ENCODE measurements around the gene ANO2.

DNA sequence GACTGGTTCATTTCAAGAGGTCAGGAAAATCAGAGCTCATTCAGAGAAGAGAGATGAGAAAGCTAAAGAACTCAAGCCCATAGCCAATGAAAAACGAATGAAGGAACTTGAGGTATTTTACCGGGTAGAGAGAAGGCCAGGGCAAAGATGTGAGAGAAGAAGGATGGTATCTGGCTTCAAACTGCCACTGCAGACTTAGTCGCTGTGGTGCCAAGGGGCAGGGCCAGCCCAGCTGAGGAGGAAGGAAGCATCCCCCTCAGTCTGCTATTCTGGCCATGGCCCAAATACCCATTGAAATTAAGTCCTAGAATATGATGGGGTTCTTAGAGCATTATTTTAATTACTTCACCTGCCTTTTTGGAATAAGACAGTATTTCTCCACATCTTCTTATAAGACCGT is 69.2 kb downstream of the ANO2 start:
- TF ChIP-seq, protein P1, sequence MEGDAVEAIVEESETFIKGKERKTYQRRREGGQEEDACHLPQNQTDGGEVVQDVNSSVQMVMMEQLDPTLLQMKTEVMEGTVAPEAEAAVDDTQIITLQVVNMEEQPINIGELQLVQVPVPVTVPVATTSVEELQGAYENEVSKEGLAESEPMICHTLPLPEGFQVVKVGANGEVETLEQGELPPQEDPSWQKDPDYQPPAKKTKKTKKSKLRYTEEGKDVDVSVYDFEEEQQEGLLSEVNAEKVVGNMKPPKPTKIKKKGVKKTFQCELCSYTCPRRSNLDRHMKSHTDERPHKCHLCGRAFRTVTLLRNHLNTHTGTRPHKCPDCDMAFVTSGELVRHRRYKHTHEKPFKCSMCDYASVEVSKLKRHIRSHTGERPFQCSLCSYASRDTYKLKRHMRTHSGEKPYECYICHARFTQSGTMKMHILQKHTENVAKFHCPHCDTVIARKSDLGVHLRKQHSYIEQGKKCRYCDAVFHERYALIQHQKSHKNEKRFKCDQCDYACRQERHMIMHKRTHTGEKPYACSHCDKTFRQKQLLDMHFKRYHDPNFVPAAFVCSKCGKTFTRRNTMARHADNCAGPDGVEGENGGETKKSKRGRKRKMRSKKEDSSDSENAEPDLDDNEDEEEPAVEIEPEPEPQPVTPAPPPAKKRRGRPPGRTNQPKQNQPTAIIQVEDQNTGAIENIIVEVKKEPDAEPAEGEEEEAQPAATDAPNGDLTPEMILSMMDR (IDR thresholded peaks at IDR 0.05; ENCODE audit: poor library complexity, severe bottlenecking), result no peak
- TF ChIP-seq TAF1 (IDR thresholded peaks at IDR 0.05; ENCODE audit: low read depth), result no peak
- TF ChIP-seq, protein P2, sequence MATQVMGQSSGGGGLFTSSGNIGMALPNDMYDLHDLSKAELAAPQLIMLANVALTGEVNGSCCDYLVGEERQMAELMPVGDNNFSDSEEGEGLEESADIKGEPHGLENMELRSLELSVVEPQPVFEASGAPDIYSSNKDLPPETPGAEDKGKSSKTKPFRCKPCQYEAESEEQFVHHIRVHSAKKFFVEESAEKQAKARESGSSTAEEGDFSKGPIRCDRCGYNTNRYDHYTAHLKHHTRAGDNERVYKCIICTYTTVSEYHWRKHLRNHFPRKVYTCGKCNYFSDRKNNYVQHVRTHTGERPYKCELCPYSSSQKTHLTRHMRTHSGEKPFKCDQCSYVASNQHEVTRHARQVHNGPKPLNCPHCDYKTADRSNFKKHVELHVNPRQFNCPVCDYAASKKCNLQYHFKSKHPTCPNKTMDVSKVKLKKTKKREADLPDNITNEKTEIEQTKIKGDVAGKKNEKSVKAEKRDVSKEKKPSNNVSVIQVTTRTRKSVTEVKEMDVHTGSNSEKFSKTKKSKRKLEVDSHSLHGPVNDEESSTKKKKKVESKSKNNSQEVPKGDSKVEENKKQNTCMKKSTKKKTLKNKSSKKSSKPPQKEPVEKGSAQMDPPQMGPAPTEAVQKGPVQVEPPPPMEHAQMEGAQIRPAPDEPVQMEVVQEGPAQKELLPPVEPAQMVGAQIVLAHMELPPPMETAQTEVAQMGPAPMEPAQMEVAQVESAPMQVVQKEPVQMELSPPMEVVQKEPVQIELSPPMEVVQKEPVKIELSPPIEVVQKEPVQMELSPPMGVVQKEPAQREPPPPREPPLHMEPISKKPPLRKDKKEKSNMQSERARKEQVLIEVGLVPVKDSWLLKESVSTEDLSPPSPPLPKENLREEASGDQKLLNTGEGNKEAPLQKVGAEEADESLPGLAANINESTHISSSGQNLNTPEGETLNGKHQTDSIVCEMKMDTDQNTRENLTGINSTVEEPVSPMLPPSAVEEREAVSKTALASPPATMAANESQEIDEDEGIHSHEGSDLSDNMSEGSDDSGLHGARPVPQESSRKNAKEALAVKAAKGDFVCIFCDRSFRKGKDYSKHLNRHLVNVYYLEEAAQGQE (IDR thresholded peaks at IDR 0.05; ENCODE audit: borderline replicate concordance), result no peak
- no peak for TF ChIP-seq EP300 (conservative IDR thresholded peaks at IDR 0.05; ENCODE audit: poor library complexity, severe bottlenecking)

Data from neural cell (in vitro differentiated cells).